Parathyroid adenoma (tissue), 2 donors: ENCODE results near the gene ACAA1.

Experiments used
- H2AFZ ChIP-seq: fragments of 300-600 bp; sonication (generic); one replicate; pipeline ENCODE4 v1.7.0; 2017; ENCODE audit warnings: antibody characterized with exemption, mild to moderate bottlenecking
- H3K27ac ChIP-seq: fragments of 300-600 bp; sonication (generic); one replicate; pipeline ENCODE4 v1.7.0; 2017
- H3K27me3 ChIP-seq: fragments of 300-600 bp; sonication (generic); one replicate; pipeline ENCODE4 v1.7.0; 2017; ENCODE audit warnings: low read length; ENCODE audit not compliant: control insufficient read depth, insufficient read depth
- H3K36me3 ChIP-seq: fragments of 300-600 bp; sonication (generic); one replicate; pipeline ENCODE4 v1.7.0; 2017; ENCODE audit warnings: low read length; ENCODE audit not compliant: control insufficient read depth, insufficient read depth
- H3K4me1 ChIP-seq: fragments of 300-600 bp; sonication (generic); one replicate; pipeline ENCODE4 v1.7.0; 2017; ENCODE audit warnings: control low read depth
- H3K4me2 ChIP-seq: fragments of 300-600 bp; sonication (generic); one replicate; pipeline ENCODE4 v1.7.0; 2017; ENCODE audit warnings: low read length
- H3K4me3 ChIP-seq: fragments of 300-600 bp; sonication (generic); one replicate; pipeline ENCODE4 v1.7.0; 2017; ENCODE audit warnings: low read depth, low read length
- H3K79me2 ChIP-seq: fragments of 300-600 bp; sonication (generic); one replicate; pipeline ENCODE4 v1.7.0; 2017; ENCODE audit warnings: control low read depth
- H3K9ac ChIP-seq: fragments of 300-600 bp; sonication (generic); one replicate; pipeline ENCODE4 v1.7.0; 2017; ENCODE audit warnings: mild to moderate bottlenecking
- H3K9me3 ChIP-seq: fragments of 300-600 bp; sonication (generic); one replicate; pipeline ENCODE4 v1.7.0; 2017; ENCODE audit warnings: low read length; ENCODE audit not compliant: control insufficient read depth
- TF ChIP-seq, protein P1 (sequence below): fragments of 300-600 bp; sonication (generic); IDR thresholded peaks from one replicate; pipeline ENCODE4 v1.7.0; 2017; ENCODE audit warnings: antibody characterized with exemption, mild to moderate bottlenecking
- donor health status: primary hyperparathyroidism.

ACAA1 gene

DNA sequence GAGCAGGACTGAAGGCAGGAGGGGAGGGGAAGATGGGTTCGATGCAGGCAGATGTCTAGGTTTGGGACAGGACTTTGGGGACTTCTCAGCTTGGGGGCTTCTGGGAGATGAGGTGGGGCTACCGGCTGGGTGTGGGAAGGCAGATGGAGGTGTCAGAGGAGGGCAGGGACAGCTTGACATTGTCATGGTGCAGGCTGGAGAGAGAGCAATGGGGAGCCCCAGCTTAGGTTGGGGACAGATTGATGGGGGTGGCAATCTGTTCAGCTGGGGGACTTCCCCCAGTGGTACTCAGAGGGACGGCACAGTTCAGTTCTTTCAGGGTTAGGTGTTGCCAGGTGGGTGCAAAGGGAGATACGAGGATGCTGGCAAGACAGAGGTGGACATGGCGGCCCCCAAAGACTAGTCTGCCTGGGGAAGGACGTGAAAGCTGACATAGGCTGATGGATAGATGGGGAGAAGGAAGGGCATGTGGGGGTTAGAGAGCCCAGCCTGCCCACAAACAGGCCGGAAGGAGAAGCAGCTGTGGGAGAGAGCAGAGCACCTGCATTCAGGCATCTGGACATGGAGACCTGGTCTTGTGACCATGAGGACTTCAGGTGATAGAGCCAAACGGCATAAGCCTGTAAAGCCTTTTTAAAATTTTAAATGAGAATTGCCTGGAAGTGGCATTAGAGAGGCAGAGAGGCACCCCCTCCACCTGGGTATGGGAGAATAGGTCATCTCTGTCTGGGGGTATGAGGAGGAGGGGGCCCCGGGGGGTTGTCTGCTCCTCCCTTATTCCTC is 21.1 kb downstream of the ACAA1 start:
- Histone ChIP-seq H3K4me2 (no peak overlapping the region), H3K27ac (no peak overlapping the region)
- TF ChIP-seq, protein P1, sequence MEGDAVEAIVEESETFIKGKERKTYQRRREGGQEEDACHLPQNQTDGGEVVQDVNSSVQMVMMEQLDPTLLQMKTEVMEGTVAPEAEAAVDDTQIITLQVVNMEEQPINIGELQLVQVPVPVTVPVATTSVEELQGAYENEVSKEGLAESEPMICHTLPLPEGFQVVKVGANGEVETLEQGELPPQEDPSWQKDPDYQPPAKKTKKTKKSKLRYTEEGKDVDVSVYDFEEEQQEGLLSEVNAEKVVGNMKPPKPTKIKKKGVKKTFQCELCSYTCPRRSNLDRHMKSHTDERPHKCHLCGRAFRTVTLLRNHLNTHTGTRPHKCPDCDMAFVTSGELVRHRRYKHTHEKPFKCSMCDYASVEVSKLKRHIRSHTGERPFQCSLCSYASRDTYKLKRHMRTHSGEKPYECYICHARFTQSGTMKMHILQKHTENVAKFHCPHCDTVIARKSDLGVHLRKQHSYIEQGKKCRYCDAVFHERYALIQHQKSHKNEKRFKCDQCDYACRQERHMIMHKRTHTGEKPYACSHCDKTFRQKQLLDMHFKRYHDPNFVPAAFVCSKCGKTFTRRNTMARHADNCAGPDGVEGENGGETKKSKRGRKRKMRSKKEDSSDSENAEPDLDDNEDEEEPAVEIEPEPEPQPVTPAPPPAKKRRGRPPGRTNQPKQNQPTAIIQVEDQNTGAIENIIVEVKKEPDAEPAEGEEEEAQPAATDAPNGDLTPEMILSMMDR: no peak

DNA sequence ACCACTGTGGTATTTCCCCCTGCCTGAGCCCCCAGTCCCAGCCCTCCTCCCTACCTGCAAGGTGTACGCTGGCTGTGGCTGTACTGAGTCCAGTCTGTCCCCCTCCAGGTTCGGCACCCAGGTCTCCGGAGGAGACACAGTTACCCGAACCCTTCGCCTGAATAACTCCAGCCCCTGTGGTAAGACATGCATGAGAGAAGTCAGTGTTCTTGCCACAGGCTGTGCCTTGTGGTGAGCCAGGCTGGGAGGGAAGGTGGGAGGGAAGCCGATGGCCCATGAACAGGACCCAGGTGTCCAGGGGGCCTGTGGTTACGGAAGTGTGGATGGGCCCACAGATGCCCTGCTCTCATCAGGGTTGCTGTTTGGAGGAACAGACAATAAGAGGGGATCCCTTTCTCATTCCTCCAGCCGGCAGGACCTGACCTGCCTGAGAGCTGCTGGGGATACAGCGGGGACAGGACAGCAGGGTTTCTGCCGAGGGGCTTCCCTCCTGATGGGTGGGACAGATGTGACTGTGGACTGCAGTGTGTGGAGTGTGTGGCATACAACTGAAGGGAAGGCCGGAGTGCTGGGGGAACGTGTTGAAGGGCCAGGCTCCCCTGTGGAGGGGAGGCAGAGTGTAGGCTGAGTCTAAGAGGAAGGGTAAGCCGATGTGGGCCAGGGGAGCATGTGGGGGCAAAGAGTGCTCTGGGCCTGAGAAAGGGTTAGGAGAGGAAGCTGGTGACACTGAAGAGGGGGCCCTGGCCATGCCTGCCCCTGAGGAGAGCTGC is 21.9 kb downstream of the ACAA1 start:
- Histone ChIP-seq H3K4me3 (no peak overlapping the region), H3K27ac (no peak overlapping the region), H2AFZ (no peak overlapping the region), H3K9me3 (no peaks in the 10 kb centered on the region), H3K4me2 (no peak overlapping the region), H3K36me3 (no peaks in the 10 kb centered on the region), H3K79me2 (no peaks in the 10 kb centered on the region), H3K27me3 (no peaks in the 10 kb centered on the region), H3K4me1 (no peaks in the 10 kb centered on the region), H3K9ac (no peak overlapping the region)
- TF ChIP-seq, protein P1: no peak

More for the DNA sequence above, 21.1 kb downstream of the ACAA1 start:
- no peaks in the 10 kb centered on the region for H3K27me3 ChIP-seq
- H3K36me3 ChIP-seq: no peaks in the 10 kb centered on the region
- no peaks in the 10 kb centered on the region for H3K9me3 ChIP-seq
- H3K4me3 ChIP-seq: no peak overlapping the region
- no peak overlapping the region for H3K9ac ChIP-seq
- H2AFZ ChIP-seq: no peak overlapping the region
- no peaks in the 10 kb centered on the region for H3K4me1 ChIP-seq
- H3K79me2 ChIP-seq: no peaks in the 10 kb centered on the region

- Histone ChIP-seq H3K4me1 (no peaks in the 10 kb centered on the region), H3K79me2 (no peaks in the 10 kb centered on the region), H2AFZ (no peak overlapping the region), H3K9me3 (no peaks in the 10 kb centered on the region), H3K9ac (no peak overlapping the region), H3K27ac (no peak overlapping the region), H3K4me3 (no peak overlapping the region), H3K27me3 (no peaks in the 10 kb centered on the region), H3K36me3 (no peaks in the 10 kb centered on the region), H3K4me2 (no peak overlapping the region)
- TF ChIP-seq, protein P1: no peak
Measured at GRCh38 chr3:38114052-38114874, 22.7 kb downstream of the ACAA1 start.

DNA sequence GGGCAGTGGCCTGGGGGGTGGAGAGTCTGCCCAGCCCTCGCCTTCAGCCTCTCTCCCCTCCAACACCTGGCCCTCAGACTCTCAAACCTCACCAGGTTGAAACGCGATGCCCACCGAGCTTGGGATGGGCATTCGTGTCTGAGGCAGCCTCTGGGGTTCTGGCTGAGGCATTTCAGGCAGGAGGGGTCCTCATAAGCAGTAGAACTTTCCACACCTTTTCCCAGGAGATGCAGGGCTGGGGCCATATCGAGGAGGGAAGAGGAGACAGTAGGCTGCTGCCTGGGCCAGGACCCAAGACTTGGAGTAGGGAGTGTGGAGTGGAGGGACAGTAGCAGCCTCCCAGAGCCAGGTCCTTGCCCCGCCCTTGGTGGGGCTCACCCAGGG is 24.6 kb downstream of the ACAA1 start:
- Histone ChIP-seq H3K27me3 (no peaks in the 10 kb centered on the region), H3K79me2 (no peaks in the 10 kb centered on the region), H2AFZ (no peak overlapping the region), H3K4me2 (no peak overlapping the region), H3K9me3 (no peaks in the 10 kb centered on the region), H3K27ac (no peak overlapping the region), H3K4me1 (no peaks in the 10 kb centered on the region), H3K36me3 (no peaks in the 10 kb centered on the region), H3K4me3 (no peak overlapping the region), H3K9ac (no peak overlapping the region)
- TF ChIP-seq, protein P1: no peak
